Endodermal cell (in vitro differentiated cells): ENCODE data around the gene ALOXE3. TPM values are rescaled to one million over a fixed set of nuclear protein-coding genes. Genes with fewer than 3 reads are reported as not detected.
"Not testable (repeated sequence)": the region's sequence is repeated elsewhere in the genome, so short reads cannot be mapped to it uniquely, and the experiment has no call there.

Source experiments
- DNase-seq: peaks from one replicate; pipeline ENCODE4 v3.0.0-alpha.2; 2017
- H3K27ac ChIP-seq: 2 replicates; pipeline ENCODE4 v1.5.1; 2013; ENCODE audit warnings: mild to moderate bottlenecking, low read depth, low read length, moderate library complexity
- H3K27me3 ChIP-seq: 2 replicates; pipeline ENCODE4 v1.6.1; 2013; ENCODE audit warnings: mild to moderate bottlenecking, low read length, moderate library complexity; ENCODE audit not compliant: insufficient read depth, control insufficient read depth, poor library complexity, severe bottlenecking
- H3K36me3 ChIP-seq: 2 replicates; pipeline ENCODE4 v1.7.0; 2013; ENCODE audit warnings: mild to moderate bottlenecking, low read length, moderate library complexity; ENCODE audit not compliant: control insufficient read depth, insufficient read depth
- H3K4me1 ChIP-seq: one replicate; pipeline ENCODE4 v1.7.0; 2013; ENCODE audit warnings: low read length; ENCODE audit not compliant: control insufficient read depth, insufficient read depth
- H3K4me3 ChIP-seq: 2 replicates; pipeline ENCODE4 v1.5.1; 2013; ENCODE audit warnings: mild to moderate bottlenecking, low read length, moderate library complexity
- H3K9ac ChIP-seq: 2 replicates; pipeline ENCODE4 v1.6.1; 2013; ENCODE audit warnings: mild to moderate bottlenecking, low read length, moderate library complexity; ENCODE audit not compliant: poor library complexity, severe bottlenecking; ENCODE audit errors: extremely low read depth
- H3K9me3 ChIP-seq: 2 replicates; pipeline ENCODE4 v1.6.1; 2013; ENCODE audit warnings: mild to moderate bottlenecking, low read length, moderate library complexity; ENCODE audit not compliant: control insufficient read depth
- H3K27ac Mint-ChIP-seq: 2 replicates; pipeline ENCODE4 v1.8.0; 2020; ENCODE audit warnings: mixed read lengths
- H3K27me3 Mint-ChIP-seq: 2 replicates; pipeline ENCODE4 v1.8.0; 2021; ENCODE audit warnings: mild to moderate bottlenecking, mixed read lengths; ENCODE audit not compliant: insufficient read depth
- H3K36me3 Mint-ChIP-seq: 2 replicates; pipeline ENCODE4 v1.8.0; 2020; ENCODE audit warnings: low read depth, mixed read lengths
- H3K4me1 Mint-ChIP-seq: 2 replicates; pipeline ENCODE4 v1.8.0; 2020; ENCODE audit warnings: mixed read lengths
- H3K4me3 Mint-ChIP-seq: 2 replicates; pipeline ENCODE4 v1.8.0; 2020; ENCODE audit warnings: mild to moderate bottlenecking, moderate library complexity, mixed read lengths
- H3K9me3 Mint-ChIP-seq: 2 replicates; pipeline ENCODE4 v1.8.0; 2020; ENCODE audit warnings: mild to moderate bottlenecking, mixed read lengths
- CTCF ChIP-seq: fragments of 200-600 bp; sonication (generic); conservative IDR thresholded peaks from 2 replicates; pipeline ENCODE4 v1.5.0; 2021; ENCODE audit warnings: antibody characterized with exemption, mild to moderate bottlenecking
- WGBS, 2 experiments: methylation state at CpG; one replicate each; pipeline versions ENCODE4 v1.1.5 to v1.1.7; 2013; ENCODE audit warnings: missing lambda C conversion rate in 2 of 2, mixed read lengths in 1 of 2; ENCODE audit not compliant: insufficient coverage in 1 of 2, insufficient read length in 1 of 2; 5-methylcytosine and 5-hydroxymethylcytosine counted together
- total RNA-seq, 2 donors: library from RNA; stranded (reverse); fragmentation: NEBNext Ultra II Directional in 1 of 2; extraction: Animal tissue kit (Norgen Biotek cat#: 25700) in 1 of 2; gene quantifications; 2 replicates in 1 of 2; 3 replicates in 1 of 2; pipeline ENCODE4 v1.2.1, GENCODE V29; 2021

Gene ALOXE3
- total RNA-seq, 2 donors from 2014 or later = 0.13 to 0.49 TPM

DNA sequence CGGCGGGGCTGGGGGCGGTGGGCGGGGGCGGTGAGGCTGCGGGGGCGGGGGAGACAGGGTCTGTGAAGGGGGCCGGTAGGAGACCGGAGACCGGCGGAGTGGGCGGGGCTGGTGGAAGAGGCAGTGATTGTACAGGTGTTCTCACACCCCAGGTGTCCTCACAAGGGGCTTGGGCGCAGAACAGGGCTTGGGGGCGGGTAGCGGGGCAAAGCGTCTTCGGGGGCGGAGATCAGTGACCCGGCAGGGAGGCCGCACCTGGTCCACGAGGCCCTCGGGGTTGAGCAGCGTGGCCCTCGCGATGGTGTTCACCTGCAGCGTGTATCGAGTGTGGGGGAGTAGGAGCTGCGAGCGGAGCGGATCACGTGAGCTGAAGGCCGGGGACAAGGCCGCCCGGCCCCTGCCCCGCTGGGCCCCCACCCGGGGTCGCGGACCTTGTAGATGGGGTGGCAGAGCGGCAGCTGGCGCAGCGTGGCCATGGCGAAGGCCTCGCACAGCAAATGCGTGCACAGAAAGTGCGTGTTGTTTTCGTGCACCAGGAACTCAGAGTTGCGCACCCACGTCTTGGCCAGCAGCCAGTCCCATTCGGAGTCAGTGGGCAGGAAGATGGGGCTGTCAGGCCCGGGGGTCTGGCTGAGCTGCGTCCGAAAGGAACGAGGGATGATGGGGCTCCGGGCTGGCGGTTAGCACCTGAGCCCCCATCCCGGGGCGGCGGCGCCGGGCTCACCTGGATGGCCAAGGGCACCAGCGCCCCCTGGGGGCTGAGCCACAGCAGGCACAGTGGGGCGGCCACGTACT lies 8.5 kb downstream of the ALOXE3 start:
- no peak overlapping the region for H3K27ac Mint-ChIP-seq
- no peak overlapping the region for H3K27ac ChIP-seq
- peaks cover 2% of the 10 kb centered on the region for H3K4me1 Mint-ChIP-seq
- H3K9ac ChIP-seq = no peak overlapping the region
- peak overlapping the region; percentile 76 for H3K4me3 ChIP-seq
- no peaks in the 10 kb centered on the region for H3K4me1 ChIP-seq
- DNase-seq = peak; percentile 96
- no peaks in the 10 kb centered on the region for H3K9me3 ChIP-seq
- H3K27me3 ChIP-seq = peaks cover 75% of the 10 kb centered on the region
- no peaks in the 10 kb centered on the region for H3K9me3 Mint-ChIP-seq
- peak overlapping the region; percentile 56 for H3K4me3 Mint-ChIP-seq
- TF ChIP-seq CTCF = peak; percentile 99
- H3K36me3 Mint-ChIP-seq = no peaks in the 10 kb centered on the region
- 12 to 25% methylated on average over 14 to 56 of the region's 63 CpGs for WGBS, 2 experiments
- no peaks in the 10 kb centered on the region for H3K36me3 ChIP-seq
- peaks cover 86% of the 10 kb centered on the region for H3K27me3 Mint-ChIP-seq

DNA sequence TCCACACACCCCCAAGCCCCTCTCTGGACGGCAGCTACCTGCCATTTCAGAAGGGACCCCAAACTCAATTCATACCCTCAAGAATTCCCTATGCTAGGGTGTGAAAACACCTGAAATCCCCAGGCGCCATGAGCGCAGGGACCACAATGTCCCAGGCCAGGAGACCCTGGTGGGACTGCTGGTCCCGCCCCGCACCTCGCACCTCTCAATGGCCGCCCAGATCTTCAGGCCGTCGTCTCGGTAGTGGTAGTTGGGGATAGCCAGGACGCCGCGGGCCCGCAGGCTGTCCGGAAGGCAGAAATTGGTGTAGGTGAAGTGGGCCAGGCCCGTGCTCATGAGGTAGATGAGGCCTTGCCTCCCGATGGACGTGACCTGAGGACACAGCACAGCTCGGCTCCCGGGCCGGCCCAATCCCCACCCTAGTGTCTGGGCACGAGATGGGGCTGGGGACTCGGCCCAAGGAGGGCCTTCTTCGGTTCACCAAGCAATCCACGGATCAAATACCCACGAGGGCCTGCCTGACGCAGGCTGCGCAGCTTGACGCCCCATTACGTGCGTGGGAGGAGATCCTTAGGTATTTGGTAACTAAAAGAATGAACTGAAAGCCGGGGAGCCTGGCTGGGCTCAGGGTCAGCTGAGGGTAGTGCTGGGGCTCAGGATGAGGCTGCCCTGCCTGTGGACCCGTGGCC lies 9.2 kb downstream of the ALOXE3 start:
- DNase-seq = no peak
- Mint-ChIP-seq H3K4me3 (peak overlapping the region; percentile 56), H3K9me3 (no peaks in the 10 kb centered on the region), H3K4me1 (peaks cover 2% of the 10 kb centered on the region), H3K27ac (no peak overlapping the region), H3K27me3 (peaks cover 84% of the 10 kb centered on the region), H3K36me3 (no peaks in the 10 kb centered on the region)
- no peak overlapping the region for H3K4me3 ChIP-seq
- H3K36me3 ChIP-seq = no peaks in the 10 kb centered on the region
- TF ChIP-seq CTCF = no peak
- 91 to 96% methylated on average over 22 to 32 of the region's 33 CpGs for whole genome bisulfite sequencing, 2 experiments
- peaks cover 71% of the 10 kb centered on the region for H3K27me3 ChIP-seq
- H3K4me1 ChIP-seq = no peaks in the 10 kb centered on the region
- no peak overlapping the region for H3K9ac ChIP-seq
- no peak overlapping the region for H3K27ac ChIP-seq
- no peaks in the 10 kb centered on the region for H3K9me3 ChIP-seq

DNA sequence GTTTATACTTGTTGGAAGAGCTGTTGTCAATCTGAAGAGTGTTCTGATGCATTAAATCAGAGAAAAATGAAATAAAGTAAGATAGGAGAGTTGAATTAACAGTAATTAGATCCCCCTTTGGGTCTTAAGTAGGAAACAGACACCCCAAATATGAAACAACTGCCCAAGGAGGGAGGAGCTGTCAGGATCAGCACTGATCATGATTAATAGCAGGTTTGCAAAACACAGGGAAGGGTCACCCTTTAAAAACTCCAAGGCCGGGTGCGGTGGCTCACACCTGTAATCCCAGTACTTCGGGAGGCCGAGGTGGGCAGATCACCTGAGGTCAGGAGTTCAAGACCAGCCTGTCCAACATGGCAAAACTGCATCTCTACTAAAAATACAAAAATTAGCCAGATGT lies 11.3 kb downstream of the ALOXE3 start:
- H3K27me3 Mint-ChIP-seq = peaks cover 74% of the 10 kb centered on the region
- H3K27ac ChIP-seq, H3K27ac Mint-ChIP-seq, H3K4me1 ChIP-seq, H3K9me3 Mint-ChIP-seq, H3K36me3 Mint-ChIP-seq, H3K4me3 ChIP-seq, H3K9ac ChIP-seq, H3K36me3 ChIP-seq, DNase-seq, H3K4me1 Mint-ChIP-seq, H3K9me3 ChIP-seq, H3K4me3 Mint-ChIP-seq: not testable (repeated sequence)
- peaks cover 50% of the 10 kb centered on the region for H3K27me3 ChIP-seq
- WGBS, 2 experiments = 78 to 95% methylated on average over 4 of the region's 4 CpGs
